ENCODE measurements around the gene CDK5RAP3.
"Not testable (repeated sequence)": the region's sequence is repeated elsewhere in the genome, so short reads cannot be mapped to it uniquely, and the experiment has no call there.

Gene CDK5RAP3

GRCh38 chr17:47980541-47980940 lies 9.6 kb downstream of the CDK5RAP3 start:
- no peak for DNase-seq

- DNase-seq: no peak
Measured at GRCh38 chr17:47981462-47981861, 10.5 kb downstream of the CDK5RAP3 start.

- no peak for DNase-seq
Measured at GRCh38 chr17:47982091-47982617, 11.2 kb downstream of the CDK5RAP3 start.

GRCh38 chr17:47982645-47983390 lies 11.9 kb downstream of the CDK5RAP3 start:
- no peak for DNase-seq

GRCh38 chr17:47983492-47984223 lies 12.7 kb downstream of the CDK5RAP3 start:
- DNase-seq: no peak

GRCh38 chr17:47986520-47986919 lies 15.6 kb downstream of the CDK5RAP3 start:
- no peak for DNase-seq

GRCh38 chr17:47987240-47987835 lies 16.4 kb downstream of the CDK5RAP3 start:
- DNase-seq: peak; percentile 7

GRCh38 chr17:47988445-47988844 lies 17.5 kb downstream of the CDK5RAP3 start:
- DNase-seq: not testable (repeated sequence)

GRCh38 chr17:47989159-47989558 lies 18.2 kb downstream of the CDK5RAP3 start:
- no peak for DNase-seq

- DNase-seq: no peak
Measured at GRCh38 chr17:47989700-47990099, 18.8 kb downstream of the CDK5RAP3 start.

- DNase-seq: no peak
Measured at GRCh38 chr17:47990962-47991731, 20.2 kb downstream of the CDK5RAP3 start.

- no peak for DNase-seq
Measured at GRCh38 chr17:47992216-47992615, 21.3 kb downstream of the CDK5RAP3 start.

GRCh38 chr17:47993031-47993564 lies 22.2 kb downstream of the CDK5RAP3 start:
- DNase-seq: no peak

GRCh38 chr17:47993964-47994363 lies 23.1 kb downstream of the CDK5RAP3 start:
- DNase-seq: no peak

- no peak for DNase-seq
Measured at GRCh38 chr17:47994724-47995123, 23.8 kb downstream of the CDK5RAP3 start.

GRCh38 chr17:47995241-47995935 lies 24.5 kb downstream of the CDK5RAP3 start:
- no peak for DNase-seq

GRCh38 chr17:47996201-47996600 lies 25.3 kb downstream of the CDK5RAP3 start:
- DNase-seq: no peak

- DNase-seq: no peak
Measured at GRCh38 chr17:47997586-47997985, 26.7 kb downstream of the CDK5RAP3 start.

- no peak for DNase-seq
Measured at GRCh38 chr17:47998044-47998443, 27.1 kb downstream of the CDK5RAP3 start.

- no peak for DNase-seq
Measured at GRCh38 chr17:47999582-47999981, 28.7 kb downstream of the CDK5RAP3 start.

- DNase-seq: no peak
Measured at GRCh38 chr17:48001197-48001596, 30.3 kb downstream of the CDK5RAP3 start.

GRCh38 chr17:48001657-48002056 lies 30.7 kb downstream of the CDK5RAP3 start:
- DNase-seq: not testable (repeated sequence)

All from T1000 (cell line).